Measurements from ENCODE around the gene CLDND2. TPM values are rescaled to one million over a fixed set of nuclear protein-coding genes. Genes with fewer than 3 reads are reported as not detected.

CLDND2 gene
- total and polyA plus RNA-seq, 2 of the 8 experiments (the other 6 are each of a cell fraction or from before 2014, with no cell fraction given) = 0.21 to 0.56 TPM

DNA sequence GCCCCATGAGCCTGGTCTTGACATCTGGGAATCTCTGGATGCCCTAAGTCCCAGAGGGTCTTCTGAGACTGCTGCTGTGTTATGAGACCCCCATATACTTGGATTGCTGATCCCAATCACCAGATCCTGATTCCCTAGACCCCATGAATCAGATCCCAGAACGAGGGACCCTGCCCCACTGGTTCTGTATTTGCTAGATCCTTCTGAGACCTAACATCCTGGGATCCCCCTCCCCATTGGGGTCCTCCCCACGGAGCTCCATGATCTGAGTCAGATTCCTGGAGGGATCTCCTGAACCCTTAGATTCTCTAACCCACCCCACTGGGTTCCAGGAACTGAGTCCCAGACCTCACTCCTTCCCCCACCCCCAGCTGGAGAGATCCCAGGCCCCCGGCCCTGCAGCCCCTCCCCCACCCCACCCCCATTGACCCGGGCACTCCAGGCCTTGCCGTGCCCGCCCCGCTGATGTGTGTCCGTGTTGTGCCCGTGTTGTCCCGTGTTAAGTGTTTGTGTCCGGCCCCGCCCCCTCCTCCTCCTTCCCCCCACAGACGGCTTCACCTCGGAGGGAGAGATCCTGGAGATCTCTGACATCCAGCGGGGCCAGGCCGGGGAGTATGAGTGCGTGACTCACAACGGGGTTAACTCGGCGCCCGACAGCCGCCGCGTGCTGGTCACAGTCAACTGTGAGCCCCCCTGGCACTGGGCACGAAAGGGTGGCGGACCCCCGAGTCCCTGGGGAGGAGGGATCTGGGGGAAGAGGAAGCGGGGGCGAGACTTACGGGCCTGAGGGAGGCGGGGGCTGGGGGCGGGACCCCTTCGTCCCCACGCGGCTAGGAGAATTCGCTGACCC lies 42.4 kb downstream of the CLDND2 start:
- Histone ChIP-seq H3K18ac (ENCODE audit: extremely low read depth, low read length) (no peak overlapping the region), H3K14ac (ENCODE audit: insufficient read length) (no peak overlapping the region), H4K5ac (ENCODE audit: insufficient read length, low read depth, low read length) (no peak overlapping the region), H3K9me3 (ENCODE audit: insufficient read depth in 2 of 2, low read depth in 1 of 2, low read length in 1 of 2) (no peaks in the 10 kb centered on the region), H2BK120ac (replicated peaks; ENCODE audit: low read depth, low read length) (no peak overlapping the region), H3K23me2 (ENCODE audit: low read depth, low read length) (peaks cover 6% of the 10 kb centered on the region; the same call in 1 of the 2 replicates), H2BK5ac (ENCODE audit: low read depth, low read length) (no peak overlapping the region), H3K4me3 (ENCODE audit: extremely low read depth in 1 of 4, insufficient read depth in 2 of 4, low read depth in 3 of 4, low read length in 4 of 4) (peak overlapping the region; percentile 21 to 62 (median 42)), H3K36me3 (ENCODE audit: control insufficient read depth in 2 of 4, insufficient read depth in 4 of 4, low read length in 3 of 4) (peaks cover 0 to 13% (median 2%) of the 10 kb centered on the region in 4 experiments; a peak in 4 of 8 replicates), H3K79me1 (ENCODE audit: low read depth, low read length) (no peaks in the 10 kb centered on the region), H4K20me1 (replicated peaks in 1 of 2; ENCODE audit: control insufficient read depth in 1 of 2, insufficient read depth in 2 of 2, low read length in 2 of 2) (peaks cover 3 to 4% of the 10 kb centered on the region in 2 experiments), H3K79me2 (ENCODE audit: control insufficient read depth in 1 of 2, insufficient read depth in 2 of 2, low read length in 2 of 2) (no peaks in the 10 kb centered on the region), H2BK12ac (ENCODE audit: low read depth, low read length) (no peak overlapping the region), H3K4ac (replicated peaks; ENCODE audit: insufficient read length, low read depth, low read length) (no peak overlapping the region), H2AK5ac (ENCODE audit: low read depth, low read length) (no peak overlapping the region), H3K4me1 (replicated peaks in 1 of 4; ENCODE audit: control insufficient read depth in 3 of 4, insufficient read depth in 4 of 4, low read length in 3 of 4) (peaks cover 0 to 8% (median 5%) of the 10 kb centered on the region in 4 experiments; a peak in 4 of 7 replicates), H4K8ac (ENCODE audit: extremely low read depth, insufficient read depth, low read length) (no peak overlapping the region), H3K27ac (ENCODE audit: low read depth, low read length) (no peak overlapping the region), H3K27me3 (replicated peaks in 1 of 4; ENCODE audit: control insufficient read depth in 3 of 4, extremely low read depth in 1 of 4, insufficient read depth in 3 of 4, low read length in 3 of 4) (peaks cover 0 to 6% (median 4%) of the 10 kb centered on the region in 4 experiments; a peak in 4 of 7 replicates), H3K4me2 (ENCODE audit: insufficient read depth in 1 of 2, low read depth in 2 of 2, low read length in 2 of 2) (peak overlapping the region; percentile 36 to 97), H2BK20ac (ENCODE audit: low read length) (no peak overlapping the region), H2BK15ac (ENCODE audit: low read length) (no peak overlapping the region), H3K56ac (replicated peaks; ENCODE audit: insufficient read length, low read depth, low read length) (no peak overlapping the region), H4K91ac (replicated peaks; ENCODE audit: insufficient read length, low read length) (no peak overlapping the region), H3K9ac (replicated peaks in 1 of 4; ENCODE audit: extremely low read depth in 1 of 4, low read depth in 3 of 4, low read length in 3 of 4) (no peak overlapping the region), H2AFZ (ENCODE audit: low read length) (no peak overlapping the region), H3K23ac (ENCODE audit: insufficient read length) (no peak overlapping the region)
- 63% methylated on average over 3 of the region's 36 CpGs; no CpG with 5 or more reads in 1 of the 2 experiments for WGBS, 2 experiments (ENCODE audit: extremely low coverage in 1 of 2, insufficient coverage in 1 of 2, insufficient read length in 1 of 2, insufficient replicate concordance in 2 of 2, low coverage in 1 of 2, low lambda C conversion rate in 2 of 2, missing lambda C conversion rate in 1 of 2)
- no peak for FAIRE-seq
- POLR2A ChIA-PET (ENCODE audit: partially characterized antibody) = interaction anchor here (0.7 to 3.4 kb wide), 6 partner anchors 8 to 381 kb away, joined by 3 to 19 read pairs (median 4); no protein-coding TSS in a partner anchor
- CTCF ChIA-PET (ENCODE audit: partially characterized antibody) = interaction anchor here (0.7 to 1.8 kb wide), 8 partner anchors 9 to 168 kb away, joined by 3 to 6 read pairs (median 4); no protein-coding TSS in a partner anchor
- no peak for DNase-seq (ENCODE audit: low read depth in 1 of 2, low spot score in 2 of 2)
- TF ChIP-seq BCL11A (IDR thresholded peaks at IDR 0.05; ENCODE audit: low read depth in 2 of 2, low read length in 2 of 2) (no peak), SUZ12 (IDR thresholded peaks at IDR 0.05; ENCODE audit: low read length) (0 out of 2 replicates have a peak, but pooled peaks have one; percentile 26)

All from H1 (cell line).